Femur (tissue), 1 donor: ENCODE results near the gene HMGN3.

Source experiments
- DNase-seq: peaks from one replicate; pipeline ENCODE4 v3.0.0-alpha.2; 2017

HMGN3 gene

GRCh38 chr6:79173378-79173777 lies 61.1 kb downstream of the HMGN3 start:
- no peak for DNase-seq

- DNase-seq, result no peak
Observed at GRCh38 chr6:79170959-79171358, 63.5 kb downstream of the HMGN3 start.

- DNase-seq, result no peak
Observed at GRCh38 chr6:79170431-79170830, 64.1 kb downstream of the HMGN3 start.

DNA sequence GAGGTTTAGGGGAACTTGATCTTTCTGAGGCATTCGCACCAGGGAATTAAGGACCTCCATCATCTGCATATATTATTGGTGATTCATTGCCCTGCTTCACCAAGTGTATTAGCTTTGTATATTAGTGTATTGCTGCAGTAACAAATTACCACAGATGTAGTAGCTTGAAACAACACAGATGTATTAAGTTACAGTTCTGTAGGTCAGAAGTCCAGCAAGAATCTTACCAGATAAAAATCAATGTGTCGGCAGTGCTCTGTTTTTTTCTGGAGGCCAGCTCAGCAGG lies 65.8 kb downstream of the HMGN3 start:
- no peak for DNase-seq

DNA sequence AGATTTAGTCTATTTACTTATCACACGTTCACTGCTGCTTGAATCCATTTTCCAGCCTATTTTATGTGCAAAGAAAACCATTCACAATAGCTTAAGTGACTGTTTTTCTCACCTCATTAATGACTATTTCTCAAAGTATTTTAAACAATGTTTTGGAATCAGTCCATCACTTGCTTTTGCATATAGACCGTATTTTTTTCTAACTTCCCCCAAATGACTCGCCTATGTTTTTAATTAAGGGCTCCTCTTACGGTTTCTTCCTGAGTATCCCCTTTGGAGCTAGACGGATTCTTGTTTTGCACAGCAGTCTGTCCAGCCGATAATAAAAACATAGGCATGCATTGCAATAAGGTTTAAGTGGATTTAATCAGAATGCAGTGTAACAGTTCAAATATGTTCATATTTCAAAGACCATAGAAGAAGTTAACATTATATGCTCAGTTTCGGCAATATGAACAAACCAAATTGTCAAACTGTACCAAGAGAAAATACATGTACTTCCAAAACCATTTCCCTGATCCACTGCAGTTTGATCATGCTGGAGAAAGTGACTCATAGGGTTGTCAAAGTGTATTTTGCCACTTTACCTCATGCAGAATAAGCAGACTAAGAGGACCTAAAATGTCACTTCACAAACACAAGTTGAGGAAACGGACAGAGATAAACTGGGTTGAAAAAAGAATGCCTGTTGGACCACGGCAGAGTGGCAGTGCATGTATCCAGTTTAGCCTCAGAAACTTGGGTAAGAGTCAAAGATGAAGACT lies 66.4 kb downstream of the HMGN3 start:
- DNase-seq, result no peak

DNA sequence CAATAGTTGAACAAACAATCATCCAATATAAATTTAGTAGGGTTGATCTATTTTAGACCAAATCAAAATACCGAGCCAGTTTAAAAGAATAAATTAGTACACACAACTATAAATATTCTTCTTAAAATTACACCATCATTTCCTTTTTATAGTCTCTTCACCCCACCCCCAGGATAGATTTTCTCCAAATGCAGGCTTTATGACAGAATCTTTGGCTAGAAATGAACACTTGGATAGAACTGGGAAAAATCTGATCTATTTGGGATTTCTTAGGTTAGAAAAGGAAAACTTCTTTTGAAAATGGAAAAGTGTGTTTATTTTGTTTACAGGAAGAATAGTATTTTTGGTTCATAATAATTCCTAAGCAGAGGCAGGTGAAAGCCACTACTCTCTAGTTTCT lies 74.6 kb downstream of the HMGN3 start:
- DNase-seq, result no peak

DNA sequence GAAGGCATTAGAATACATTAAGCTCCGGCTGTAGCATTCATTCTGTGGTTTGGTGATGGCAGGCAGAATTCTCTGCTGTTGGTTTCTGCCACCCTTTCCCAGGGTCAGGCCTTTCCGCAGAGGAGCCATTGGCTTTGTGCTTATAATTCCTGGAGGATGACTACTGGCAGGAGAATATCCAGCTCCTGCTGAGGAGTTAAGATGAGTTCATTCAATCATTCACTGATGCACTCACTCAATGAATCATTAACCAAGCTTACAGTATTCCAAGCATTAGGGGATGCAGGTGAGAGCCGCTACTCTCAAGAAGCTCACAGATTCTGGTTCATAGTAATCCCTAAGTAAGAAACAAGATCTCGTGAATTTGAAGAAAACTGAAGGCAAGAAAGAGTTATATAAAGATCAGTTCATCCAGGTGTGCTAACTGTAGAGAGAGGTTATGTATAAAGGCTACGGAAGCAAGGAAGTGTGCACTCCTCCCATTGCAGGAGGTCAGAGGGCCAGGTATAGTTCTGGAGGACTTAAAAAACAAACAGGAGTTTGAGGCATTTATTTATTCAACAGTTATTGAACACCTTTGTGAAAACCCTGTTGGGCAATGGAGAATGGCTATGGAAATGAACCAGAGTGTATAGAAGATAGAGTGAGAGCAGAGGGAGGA lies 75.5 kb downstream of the HMGN3 start:
- DNase-seq, result no peak

- no peak for DNase-seq
Observed at GRCh38 chr6:79157961-79158644, 76.4 kb downstream of the HMGN3 start.

DNA sequence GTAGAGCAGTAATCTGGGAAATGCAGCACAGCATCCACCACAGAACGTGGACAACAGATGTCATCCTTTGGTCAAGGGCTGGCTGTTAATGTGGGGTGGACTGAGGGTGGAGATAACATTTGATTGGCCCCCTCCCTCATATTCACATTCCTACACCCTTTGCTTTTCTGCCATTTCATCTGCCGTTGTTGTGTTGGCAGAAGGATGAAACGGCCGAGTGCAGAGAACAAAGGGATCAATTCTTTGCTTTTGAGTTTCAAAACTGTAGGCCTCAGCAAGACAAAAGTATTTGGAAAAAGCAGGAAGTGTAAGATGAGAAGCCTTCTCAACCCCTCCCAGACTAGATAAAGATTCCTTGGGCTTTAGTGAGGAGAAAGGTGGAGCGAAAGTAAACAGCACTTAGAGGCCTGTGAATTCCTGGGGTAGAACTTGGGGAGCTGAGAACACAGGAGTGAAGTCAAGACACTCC lies 82.2 kb downstream of the HMGN3 start:
- no peak for DNase-seq
